HUES64 (cell line): ENCODE data around the gene USP36.

ENCODE experiments used
- H3K27ac ChIP-seq: 2 replicates; pipeline ENCODE4 v1.7.0; 2013; ENCODE audit warnings: low read depth, low read length, inconsistent platforms
- H3K27me3 ChIP-seq: 2 replicates; pipeline ENCODE4 v1.6.1; 2013; ENCODE audit warnings: mild to moderate bottlenecking, low read length; ENCODE audit not compliant: insufficient read depth
- H3K36me3 ChIP-seq: 2 replicates; pipeline ENCODE4 v1.6.1; 2013; ENCODE audit warnings: mild to moderate bottlenecking, low read length; ENCODE audit not compliant: insufficient read depth
- H3K4me1 ChIP-seq: 2 replicates; pipeline ENCODE4 v1.6.1; 2013; ENCODE audit warnings: mild to moderate bottlenecking, low read length, moderate library complexity; ENCODE audit not compliant: insufficient read depth
- H3K4me3 ChIP-seq: 2 replicates; pipeline ENCODE4 v1.5.1; 2013; ENCODE audit warnings: mild to moderate bottlenecking, low read length, moderate library complexity
- H3K9ac ChIP-seq: 2 replicates; pipeline ENCODE4 v1.6.1; 2013; ENCODE audit warnings: mild to moderate bottlenecking, low read depth, low read length
- H3K9me3 ChIP-seq: 2 replicates; pipeline ENCODE4 v1.6.1; 2013; ENCODE audit warnings: low read depth, low read length; ENCODE audit not compliant: insufficient read depth
- WGBS: fragments of 150-250, 120-280 bp; methylation state at CpG from one replicate; pipeline ENCODE4 v1.1.7; 2013; ENCODE audit warnings: missing lambda C conversion rate; 5-methylcytosine and 5-hydroxymethylcytosine counted together

USP36 gene

DNA sequence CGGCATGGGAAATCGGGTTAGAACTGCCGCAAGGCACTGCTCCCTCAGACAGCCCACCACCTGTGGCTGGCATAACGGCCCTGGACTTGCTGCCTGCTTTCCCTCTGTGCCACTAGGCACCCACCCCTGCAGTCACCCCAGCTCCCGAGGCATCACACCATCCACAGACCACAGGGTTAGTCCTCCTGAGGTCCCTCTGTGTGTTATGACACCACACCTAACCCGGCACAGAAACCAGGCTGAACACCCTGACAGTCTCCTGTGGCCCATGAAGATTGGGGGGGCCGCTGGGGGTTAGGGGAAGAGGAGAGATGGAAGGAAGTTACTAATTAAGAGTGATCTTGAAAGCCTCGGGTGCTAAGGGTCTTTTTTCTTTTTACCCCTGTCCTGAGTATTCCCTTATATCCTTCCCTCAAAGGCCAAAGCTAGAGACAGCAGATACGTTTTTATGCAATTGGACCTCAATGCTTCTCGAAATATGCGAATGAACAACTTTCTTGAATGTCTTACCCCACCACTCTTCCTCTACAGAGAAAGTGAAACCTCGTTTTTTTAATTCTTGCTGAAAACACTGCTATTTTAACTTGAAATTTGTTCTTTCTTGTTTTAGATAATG, 65.5 kb downstream of the USP36 start:
- Histone ChIP-seq H3K9me3 (no peaks in the 10 kb centered on the region), H3K27me3 (no peaks in the 10 kb centered on the region), H3K4me3 (no peak overlapping the region), H3K36me3 (no peaks in the 10 kb centered on the region), H3K27ac (no peak overlapping the region), H3K9ac (no peak overlapping the region), H3K4me1 (no peaks in the 10 kb centered on the region; the same call in 1 of the 2 replicates)
- WGBS: 88% methylated on average over 12 of the region's 12 CpGs

DNA sequence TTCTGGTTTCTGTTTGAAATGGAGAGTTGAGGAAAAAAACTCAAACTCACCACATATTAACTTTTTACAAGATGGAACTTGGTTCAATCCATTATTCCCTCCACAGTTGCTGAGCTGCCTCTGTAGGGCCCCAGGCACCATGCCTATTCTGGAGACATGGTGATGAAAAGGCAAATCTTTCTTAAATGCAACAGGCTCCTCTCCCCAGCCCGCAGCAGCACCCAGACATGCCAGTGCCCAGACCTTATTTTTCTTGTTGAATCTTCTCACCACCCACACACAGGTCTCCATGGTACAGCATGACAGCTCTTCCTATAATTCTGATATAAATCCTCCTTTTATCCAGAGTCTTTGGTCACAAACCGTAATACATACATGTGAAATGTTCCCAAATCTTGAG, 66.2 kb downstream of the USP36 start:
- no peak overlapping the region for H3K4me3 ChIP-seq
- H3K36me3 ChIP-seq: no peaks in the 10 kb centered on the region
- no peaks in the 10 kb centered on the region for H3K4me1 ChIP-seq
- H3K27ac ChIP-seq: no peak overlapping the region
- H3K27me3 ChIP-seq: no peaks in the 10 kb centered on the region
- 90% methylated on average over 2 of the region's 2 CpGs for WGBS
- H3K9ac ChIP-seq: no peak overlapping the region
- no peaks in the 10 kb centered on the region for H3K9me3 ChIP-seq

GRCh38 chr17:78771758-78772382, 68.7 kb downstream of the USP36 start:
- WGBS: 92% methylated on average over 6 of the region's 6 CpGs
- Histone ChIP-seq H3K9ac (no peak overlapping the region), H3K27ac (no peak overlapping the region), H3K9me3 (no peaks in the 10 kb centered on the region), H3K27me3 (no peaks in the 10 kb centered on the region), H3K4me1 (no peaks in the 10 kb centered on the region), H3K36me3 (no peaks in the 10 kb centered on the region), H3K4me3 (no peak overlapping the region)

GRCh38 chr17:78769196-78769773, 71.3 kb downstream of the USP36 start:
- no peaks in the 10 kb centered on the region for H3K9me3 ChIP-seq
- H3K27ac ChIP-seq: no peak overlapping the region
- 86% methylated on average over 7 of the region's 7 CpGs for WGBS
- no peaks in the 10 kb centered on the region for H3K27me3 ChIP-seq
- H3K36me3 ChIP-seq: no peaks in the 10 kb centered on the region
- no peak overlapping the region for H3K4me3 ChIP-seq
- H3K4me1 ChIP-seq: no peaks in the 10 kb centered on the region
- no peak overlapping the region for H3K9ac ChIP-seq

DNA sequence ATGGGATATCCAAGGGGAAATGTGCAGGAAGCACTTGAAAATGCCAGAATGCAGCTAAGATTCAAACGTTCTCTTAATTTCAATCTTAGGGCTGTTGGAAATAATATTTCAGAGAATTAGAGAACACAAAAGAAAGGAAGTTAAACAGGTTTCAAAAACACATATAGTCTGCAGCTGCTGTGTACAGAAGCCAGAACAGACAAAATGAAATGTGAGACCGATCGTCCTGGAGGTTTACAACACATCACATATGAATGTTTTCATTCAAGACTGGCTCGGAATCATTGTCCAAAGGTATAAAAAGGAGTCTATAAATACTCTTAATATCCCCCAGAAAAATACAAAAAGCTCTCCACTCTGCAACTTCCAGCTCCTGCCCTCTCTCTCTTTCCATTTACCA, 72.8 kb downstream of the USP36 start:
- H3K9me3 ChIP-seq: no peaks in the 10 kb centered on the region
- no peak overlapping the region for H3K9ac ChIP-seq
- no peak overlapping the region for H3K27ac ChIP-seq
- no peaks in the 10 kb centered on the region for H3K36me3 ChIP-seq
- no peaks in the 10 kb centered on the region for H3K4me1 ChIP-seq
- 90% methylated on average over 4 of the region's 4 CpGs for WGBS
- no peak overlapping the region for H3K4me3 ChIP-seq
- no peaks in the 10 kb centered on the region for H3K27me3 ChIP-seq

DNA sequence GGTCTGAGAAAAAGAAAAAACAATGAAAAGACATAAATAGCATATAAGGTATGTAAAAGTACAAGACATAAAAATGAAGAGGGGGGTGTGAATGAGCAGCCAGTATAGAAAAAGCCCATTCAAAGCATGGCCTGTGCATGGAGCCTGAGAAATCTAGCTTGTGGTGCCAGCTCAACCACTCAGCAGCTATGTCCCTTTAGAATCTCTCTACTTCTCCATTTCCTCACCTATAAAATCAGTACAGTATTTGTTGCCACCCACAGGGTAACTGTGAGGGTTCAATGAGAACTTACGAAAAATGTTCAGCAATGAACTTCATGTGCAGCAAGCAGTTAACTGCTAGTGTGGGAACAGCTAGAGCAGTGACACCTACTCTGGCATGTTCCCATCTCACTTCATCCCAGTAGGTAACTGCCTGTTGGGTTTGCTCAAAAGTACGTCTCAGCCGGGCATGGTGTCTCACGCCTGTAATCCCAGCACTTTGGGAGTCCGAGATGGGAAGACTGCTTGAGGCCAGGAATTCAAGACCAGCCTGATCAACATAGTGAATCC, 73.8 kb downstream of the USP36 start:
- no peaks in the 10 kb centered on the region for H3K36me3 ChIP-seq
- H3K4me3 ChIP-seq: no peak overlapping the region
- no peaks in the 10 kb centered on the region for H3K27me3 ChIP-seq
- no peak overlapping the region for H3K9ac ChIP-seq
- 96% methylated on average over 5 of the region's 5 CpGs for WGBS
- H3K9me3 ChIP-seq: no peaks in the 10 kb centered on the region
- no peak overlapping the region for H3K27ac ChIP-seq
- H3K4me1 ChIP-seq: no peaks in the 10 kb centered on the region

DNA sequence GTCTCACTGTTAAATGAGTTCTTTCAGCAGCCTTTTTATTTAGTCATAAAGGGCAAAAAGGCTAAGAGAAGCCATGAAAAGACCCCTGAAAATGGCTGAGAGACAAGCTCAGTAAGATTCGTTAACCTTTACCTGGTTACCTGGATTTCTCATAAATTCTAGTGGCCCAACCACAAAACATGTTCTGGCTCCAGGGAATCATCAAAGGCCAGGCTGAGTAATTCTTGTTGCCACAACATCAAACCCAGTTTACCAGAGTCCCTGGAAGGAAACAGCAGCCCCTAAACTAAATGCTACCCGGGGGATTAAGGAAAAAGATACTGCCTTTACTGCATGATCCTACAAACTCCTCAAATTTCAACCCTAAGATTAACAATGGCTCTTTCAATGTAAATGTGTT, 74.4 kb downstream of the USP36 start:
- no peak overlapping the region for H3K27ac ChIP-seq
- no peaks in the 10 kb centered on the region for H3K4me1 ChIP-seq

DNA sequence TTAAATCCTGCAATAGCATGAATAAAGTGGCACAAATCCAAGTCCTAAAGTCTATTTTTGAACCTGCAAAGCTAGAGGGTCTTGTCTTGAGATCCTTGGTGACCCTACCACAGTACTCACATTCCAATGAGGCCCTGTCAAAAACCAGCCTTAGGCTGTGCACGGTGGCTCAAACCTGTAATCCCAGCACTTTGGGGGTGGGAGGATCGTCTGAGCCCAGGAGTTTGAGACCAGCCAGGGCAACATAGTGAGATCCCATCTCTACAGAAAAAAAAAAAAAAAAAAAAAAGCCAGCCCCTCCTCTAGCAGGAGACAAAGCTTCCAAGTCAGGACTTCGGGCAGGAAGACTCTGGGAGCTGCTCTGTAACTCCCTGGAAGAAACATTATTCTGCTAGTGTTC, 74.8 kb downstream of the USP36 start:
- Histone ChIP-seq H3K4me3 (no peak overlapping the region), H3K36me3 (no peaks in the 10 kb centered on the region), H3K27ac (no peak overlapping the region), H3K4me1 (no peaks in the 10 kb centered on the region), H3K9ac (no peak overlapping the region), H3K9me3 (no peaks in the 10 kb centered on the region), H3K27me3 (no peaks in the 10 kb centered on the region)
- 83% methylated on average over 3 of the region's 3 CpGs for WGBS

More for the DNA sequence above, 74.4 kb downstream of the USP36 start:
- no peaks in the 10 kb centered on the region for H3K9me3 ChIP-seq
- 89% methylated on average over 2 of the region's 2 CpGs for WGBS
- no peak overlapping the region for H3K9ac ChIP-seq
- no peaks in the 10 kb centered on the region for H3K36me3 ChIP-seq
- H3K27me3 ChIP-seq: no peaks in the 10 kb centered on the region
- H3K4me3 ChIP-seq: no peak overlapping the region

DNA sequence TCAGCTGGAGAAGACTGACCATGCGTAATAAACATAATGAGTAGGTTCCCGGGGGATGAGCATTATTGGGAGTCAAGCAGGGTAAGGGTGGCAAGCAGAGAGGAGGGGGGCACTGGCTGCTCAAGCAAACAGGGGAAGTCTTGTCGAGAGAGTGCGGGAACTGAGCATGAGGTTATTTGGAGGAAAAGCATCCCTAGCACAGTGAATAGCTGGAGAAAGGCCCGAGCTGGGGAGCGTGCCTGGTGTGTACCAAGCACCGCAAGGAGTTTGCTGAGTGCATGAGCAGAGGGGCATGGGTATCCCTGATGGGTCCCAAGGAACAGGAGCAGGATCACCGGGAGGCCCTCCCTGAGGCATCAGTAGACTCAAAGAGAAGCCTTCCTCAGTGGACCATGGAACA, 75.7 kb downstream of the USP36 start:
- Histone ChIP-seq H3K9ac (no peak overlapping the region), H3K36me3 (no peaks in the 10 kb centered on the region), H3K4me3 (no peak overlapping the region), H3K9me3 (no peaks in the 10 kb centered on the region), H3K4me1 (no peaks in the 10 kb centered on the region), H3K27me3 (no peaks in the 10 kb centered on the region), H3K27ac (no peak overlapping the region)
- WGBS: 92% methylated on average over 8 of the region's 8 CpGs

DNA sequence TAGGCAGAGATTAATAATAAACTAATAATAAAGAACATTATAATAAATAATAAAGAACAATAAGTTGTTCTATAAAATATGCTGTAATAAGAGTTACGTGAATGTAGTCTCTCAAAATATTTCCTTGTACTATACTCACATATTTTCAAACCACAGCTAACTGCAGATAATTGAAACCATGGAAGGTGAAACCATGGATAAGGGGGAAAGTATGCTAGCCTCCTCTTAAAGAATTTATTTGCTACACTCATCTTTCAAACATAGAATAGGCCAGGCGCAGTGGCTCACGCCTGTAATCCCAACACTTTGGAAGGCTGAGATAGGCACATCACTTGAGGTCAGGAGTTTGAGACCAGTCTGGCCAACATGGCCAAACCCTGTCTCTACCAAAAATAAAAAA, 77.1 kb downstream of the USP36 start:
- H3K27ac ChIP-seq: no peak overlapping the region
- no peak overlapping the region for H3K9ac ChIP-seq
- no peaks in the 10 kb centered on the region for H3K4me1 ChIP-seq
- no peaks in the 10 kb centered on the region for H3K36me3 ChIP-seq
- no peaks in the 10 kb centered on the region for H3K27me3 ChIP-seq
- 96% methylated on average over 2 of the region's 3 CpGs for WGBS
- no peak overlapping the region for H3K4me3 ChIP-seq
- no peaks in the 10 kb centered on the region for H3K9me3 ChIP-seq

DNA sequence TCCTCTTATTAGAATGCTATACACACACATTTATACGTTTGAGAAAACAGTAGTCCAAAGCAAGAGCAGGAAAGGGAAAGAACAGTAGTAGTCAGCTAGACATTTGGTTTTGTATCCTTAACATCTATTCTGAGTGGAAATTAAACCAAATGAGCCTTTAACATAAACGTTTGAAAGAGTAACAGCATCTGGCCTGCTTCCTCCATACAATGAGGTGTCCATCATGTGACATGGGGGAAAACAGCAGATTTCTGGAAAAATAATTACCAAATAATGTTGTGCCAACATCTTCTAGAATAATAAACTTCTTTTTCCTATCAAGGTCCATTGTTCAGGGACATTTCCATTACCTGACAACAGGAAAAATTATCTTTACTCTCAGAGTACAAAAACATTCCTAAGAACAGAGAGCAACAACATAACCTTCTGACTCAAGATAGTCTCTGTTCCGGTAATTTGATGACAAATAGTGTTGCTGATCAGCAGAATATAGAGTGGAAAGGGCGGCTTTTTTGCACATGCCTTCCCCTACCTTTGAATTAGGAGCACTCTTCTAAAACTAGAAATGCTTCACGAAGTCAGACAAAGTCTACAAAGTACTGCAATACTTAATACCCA, 78.7 kb downstream of the USP36 start:
- no peaks in the 10 kb centered on the region for H3K36me3 ChIP-seq
- no peaks in the 10 kb centered on the region for H3K9me3 ChIP-seq
- no peak overlapping the region for H3K4me3 ChIP-seq
- no peak overlapping the region for H3K27ac ChIP-seq
- H3K9ac ChIP-seq: no peak overlapping the region
- no peaks in the 10 kb centered on the region for H3K4me1 ChIP-seq
- H3K27me3 ChIP-seq: no peaks in the 10 kb centered on the region
- WGBS: 86% methylated on average over 3 of the region's 5 CpGs
